ENCODE data around the gene MRPS31.
A peak's percentile ranks its signal among the peaks of the same experiment; 100 is the strongest.

MRPS31 gene

GRCh38 chr13:40770934-40771618 lies at the start of gene MRPS31:
Gene MRPS31 (minus strand): TSS chr13:40771190. CDS start chr13:40771136, 54 bp downstream.
- DNase-seq (ENCODE audit: low read depth): peak; percentile 91

GRCh38 chr13:40819797-40820315 lies 48.9 kb upstream of the MRPS31 start:
- no peak for DNase-seq (ENCODE audit: low read depth)

GRCh38 chr13:40818926-40819325 lies 47.9 kb upstream of the MRPS31 start:
- no peak for DNase-seq (ENCODE audit: low read depth)

GRCh38 chr13:40814803-40815202 lies 43.8 kb upstream of the MRPS31 start:
- DNase-seq (ENCODE audit: low read depth): no peak

GRCh38 chr13:40813667-40814454 lies 42.9 kb upstream of the MRPS31 start:
- DNase-seq (ENCODE audit: low read depth): no peak

- DNase-seq (ENCODE audit: low read depth): no peak
Observed at GRCh38 chr13:40812724-40813445, 41.9 kb upstream of the MRPS31 start.

GRCh38 chr13:40812102-40812501 lies 41.1 kb upstream of the MRPS31 start:
- DNase-seq (ENCODE audit: low read depth): no peak

GRCh38 chr13:40809471-40809870 lies 38.5 kb upstream of the MRPS31 start:
- DNase-seq (ENCODE audit: low read depth): no peak

GRCh38 chr13:40806241-40806640 lies 35.3 kb upstream of the MRPS31 start:
- DNase-seq (ENCODE audit: low read depth): no peak

- no peak for DNase-seq (ENCODE audit: low read depth)
Observed at GRCh38 chr13:40803316-40803715, 32.3 kb upstream of the MRPS31 start.

GRCh38 chr13:40801255-40802217 lies 30.5 kb upstream of the MRPS31 start:
- DNase-seq (ENCODE audit: low read depth): no peak

- DNase-seq (ENCODE audit: low read depth): no peak
Observed at GRCh38 chr13:40800559-40800958, 29.6 kb upstream of the MRPS31 start.

- DNase-seq (ENCODE audit: low read depth): no peak
Observed at GRCh38 chr13:40799508-40799907, 28.5 kb upstream of the MRPS31 start.

GRCh38 chr13:40798380-40798779 lies 27.4 kb upstream of the MRPS31 start:
- no peak for DNase-seq (ENCODE audit: low read depth)

GRCh38 chr13:40796649-40797048 lies 25.7 kb upstream of the MRPS31 start:
- no peak for DNase-seq (ENCODE audit: low read depth)

- no peak for DNase-seq (ENCODE audit: low read depth)
Observed at GRCh38 chr13:40794414-40795368, 23.7 kb upstream of the MRPS31 start.

- no peak for DNase-seq (ENCODE audit: low read depth)
Observed at GRCh38 chr13:40793339-40793738, 22.3 kb upstream of the MRPS31 start.

- DNase-seq (ENCODE audit: low read depth): no peak
Observed at GRCh38 chr13:40792284-40793051, 21.5 kb upstream of the MRPS31 start.

GRCh38 chr13:40790154-40790616 lies 19.2 kb upstream of the MRPS31 start:
- DNase-seq (ENCODE audit: low read depth): no peak
